Neural cell (in vitro differentiated cells): ENCODE measurements around the gene SURF4. TPM values are rescaled to one million over a fixed set of nuclear protein-coding genes. Genes with fewer than 3 reads are reported as not detected.

ENCODE experiments used
- H2AFZ ChIP-seq: fragments of 200-600, 300-800 bp; sonication (generic), shearing (Covaris generic); 2 replicates; pipeline ENCODE4 v1.6.0; 2014; ENCODE audit warnings: low read depth, mild to moderate bottlenecking, antibody characterized with exemption, low read length, moderate library complexity
- H3F3A ChIP-seq: fragments of 200-600 bp; shearing (Covaris generic); 2 replicates; pipeline ENCODE4 v1.6.1; 2016; ENCODE audit warnings: mild to moderate bottlenecking, moderate library complexity, mixed read lengths, antibody characterized with exemption, low read length; ENCODE audit not compliant: insufficient read depth, poor library complexity, severe bottlenecking
- H3K27ac ChIP-seq: fragments of 200-600, 300-800 bp; sonication (generic), shearing (Covaris generic); 2 replicates; pipeline ENCODE4 v1.5.1; 2014; ENCODE audit warnings: mild to moderate bottlenecking, low read length, moderate library complexity
- H3K27me3 ChIP-seq: fragments of 300-800, 200-600 bp; sonication (generic), shearing (Covaris generic); 2 replicates; pipeline ENCODE4 v1.6.0; 2014; ENCODE audit warnings: mild to moderate bottlenecking, low read depth, low read length, moderate library complexity; ENCODE audit not compliant: insufficient read depth
- H3K36me3 ChIP-seq: fragments of 300-800, 200-600 bp; sonication (generic), shearing (Covaris generic); 2 replicates; pipeline ENCODE4 v1.5.1; 2014; ENCODE audit warnings: mild to moderate bottlenecking, antibody characterized with exemption, low read length, moderate library complexity; ENCODE audit not compliant: insufficient read depth
- H3K4me2 ChIP-seq: fragments of 300-800, 200-600 bp; sonication (generic), shearing (Covaris generic); 2 replicates; pipeline ENCODE4 v1.6.0; 2014; ENCODE audit warnings: mild to moderate bottlenecking, low read length
- H3K4me3 ChIP-seq: fragments of 300-800, 200-600 bp; sonication (generic), shearing (Covaris generic); 2 replicates; pipeline ENCODE4 v1.5.1; 2014; ENCODE audit warnings: mild to moderate bottlenecking, low read length, moderate library complexity
- H3K79me2 ChIP-seq: fragments of 200-600 bp; shearing (Covaris generic); replicated peaks from 2 replicates; pipeline ENCODE4 v1.6.0; 2014; ENCODE audit warnings: mild to moderate bottlenecking, low read length, moderate library complexity; ENCODE audit not compliant: insufficient read depth
- H3K9ac ChIP-seq: fragments of 300-800, 200-600 bp; sonication (generic), shearing (Covaris generic); 2 replicates; pipeline ENCODE4 v1.6.1; 2016; ENCODE audit warnings: mild to moderate bottlenecking, low read length, mixed read lengths
- H3K9me2 ChIP-seq: fragments of 200-600 bp; shearing (Covaris generic); 2 replicates; pipeline ENCODE4 v1.6.1; 2016; ENCODE audit warnings: mild to moderate bottlenecking, low read length, mixed read lengths; ENCODE audit not compliant: insufficient read depth
- H3K9me3 ChIP-seq: fragments of 200-600, 300-800 bp; sonication (generic), shearing (Covaris generic); 2 replicates; pipeline ENCODE4 v1.6.1; 2016; ENCODE audit warnings: mild to moderate bottlenecking, mixed run types, low read length, moderate library complexity, mixed read lengths
- H4K20me1 ChIP-seq: fragments of 200-600 bp; shearing (Covaris generic); 2 replicates; pipeline ENCODE4 v1.6.1; 2016; ENCODE audit warnings: mild to moderate bottlenecking, mixed run types; ENCODE audit not compliant: insufficient read depth
- EP300 ChIP-seq: fragments of 450-650 bp; conservative IDR thresholded peaks from 2 replicates; pipeline ENCODE4 v1.6.1; 2014; ENCODE audit warnings: antibody characterized with exemption, mild to moderate bottlenecking, moderate library complexity; ENCODE audit not compliant: poor library complexity, severe bottlenecking
- EZH2 ChIP-seq: fragments of 200-600, 300-800 bp; shearing (Covaris generic), sonication (generic); IDR thresholded peaks from 2 replicates; pipeline ENCODE4 v1.6.1; 2014; ENCODE audit warnings: antibody characterized with exemption, low read length, borderline replicate concordance, mild to moderate bottlenecking; ENCODE audit not compliant: insufficient read depth, poor library complexity, severe bottlenecking
- MXI1 ChIP-seq: fragments of 450-650 bp; conservative IDR thresholded peaks from 2 replicates; pipeline ENCODE4 v1.6.1; 2014; ENCODE audit warnings: antibody characterized with exemption, mild to moderate bottlenecking; ENCODE audit not compliant: poor library complexity, severe bottlenecking
- POLR2AphosphoS5 ChIP-seq: IDR thresholded peaks from 2 replicates; pipeline ENCODE4 v1.6.1; 2012
- RAD21 ChIP-seq: fragments of 450-650 bp; conservative IDR thresholded peaks from 2 replicates; pipeline ENCODE4 v1.6.1; 2014; ENCODE audit warnings: antibody characterized with exemption, mild to moderate bottlenecking, moderate library complexity
- SMC3 ChIP-seq: fragments of 450-650 bp; conservative IDR thresholded peaks from 2 replicates; pipeline ENCODE4 v1.6.1; 2014; ENCODE audit warnings: antibody characterized with exemption, mild to moderate bottlenecking, moderate library complexity; ENCODE audit not compliant: poor library complexity
- TAF1 ChIP-seq: IDR thresholded peaks from 2 replicates; pipeline ENCODE4 v1.6.1; 2012; ENCODE audit warnings: low read depth
- polyA plus RNA-seq: library from polyadenylated mRNA; depleted of rRNA; stranded (reverse); fragments of >200 nt; gene quantifications from 2 replicates; pipeline ENCODE4 v1.2.3, GENCODE V29; 2014
- TF ChIP-seq, protein P1 (sequence below): IDR thresholded peaks from 2 replicates; pipeline ENCODE4 v1.6.1; 2012; ENCODE audit warnings: borderline replicate concordance

The SURF4 gene
- polyA plus RNA-seq, 1 donor from 2014 or later, result 78.3 TPM

GRCh38 chr9:133389025-133389557 is 13.2 kb upstream of the SURF4 start:
- Histone ChIP-seq H2AFZ (no peak overlapping the region), H3K4me2 (no peak overlapping the region), H3K79me2 (no peaks in the 10 kb centered on the region), H3K9ac (no peak overlapping the region), H3K27me3 (no peaks in the 10 kb centered on the region), H3K36me3 (no peaks in the 10 kb centered on the region), H3K4me3 (no peak overlapping the region), H3K27ac (no peak overlapping the region), H3K9me3 (no peaks in the 10 kb centered on the region), H3F3A (no peaks in the 10 kb centered on the region), H4K20me1 (no peaks in the 10 kb centered on the region), H3K9me2 (no peaks in the 10 kb centered on the region)
- TF ChIP-seq TAF1 (no peak), POLR2AphosphoS5 (no peak), RAD21 (no peak), MXI1 (no peak), EP300 (no peak), EZH2 (no peak)
- TF ChIP-seq, protein P1, sequence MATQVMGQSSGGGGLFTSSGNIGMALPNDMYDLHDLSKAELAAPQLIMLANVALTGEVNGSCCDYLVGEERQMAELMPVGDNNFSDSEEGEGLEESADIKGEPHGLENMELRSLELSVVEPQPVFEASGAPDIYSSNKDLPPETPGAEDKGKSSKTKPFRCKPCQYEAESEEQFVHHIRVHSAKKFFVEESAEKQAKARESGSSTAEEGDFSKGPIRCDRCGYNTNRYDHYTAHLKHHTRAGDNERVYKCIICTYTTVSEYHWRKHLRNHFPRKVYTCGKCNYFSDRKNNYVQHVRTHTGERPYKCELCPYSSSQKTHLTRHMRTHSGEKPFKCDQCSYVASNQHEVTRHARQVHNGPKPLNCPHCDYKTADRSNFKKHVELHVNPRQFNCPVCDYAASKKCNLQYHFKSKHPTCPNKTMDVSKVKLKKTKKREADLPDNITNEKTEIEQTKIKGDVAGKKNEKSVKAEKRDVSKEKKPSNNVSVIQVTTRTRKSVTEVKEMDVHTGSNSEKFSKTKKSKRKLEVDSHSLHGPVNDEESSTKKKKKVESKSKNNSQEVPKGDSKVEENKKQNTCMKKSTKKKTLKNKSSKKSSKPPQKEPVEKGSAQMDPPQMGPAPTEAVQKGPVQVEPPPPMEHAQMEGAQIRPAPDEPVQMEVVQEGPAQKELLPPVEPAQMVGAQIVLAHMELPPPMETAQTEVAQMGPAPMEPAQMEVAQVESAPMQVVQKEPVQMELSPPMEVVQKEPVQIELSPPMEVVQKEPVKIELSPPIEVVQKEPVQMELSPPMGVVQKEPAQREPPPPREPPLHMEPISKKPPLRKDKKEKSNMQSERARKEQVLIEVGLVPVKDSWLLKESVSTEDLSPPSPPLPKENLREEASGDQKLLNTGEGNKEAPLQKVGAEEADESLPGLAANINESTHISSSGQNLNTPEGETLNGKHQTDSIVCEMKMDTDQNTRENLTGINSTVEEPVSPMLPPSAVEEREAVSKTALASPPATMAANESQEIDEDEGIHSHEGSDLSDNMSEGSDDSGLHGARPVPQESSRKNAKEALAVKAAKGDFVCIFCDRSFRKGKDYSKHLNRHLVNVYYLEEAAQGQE, result no peak

GRCh38 chr9:133387680-133388079 is 11.8 kb upstream of the SURF4 start:
- no peaks in the 10 kb centered on the region for H3F3A ChIP-seq
- H3K36me3 ChIP-seq, result no peaks in the 10 kb centered on the region
- no peak overlapping the region for H3K4me2 ChIP-seq
- H3K9ac ChIP-seq, result no peak overlapping the region
- H3K27ac ChIP-seq, result no peak overlapping the region
- no peak for TF ChIP-seq TAF1
- no peaks in the 10 kb centered on the region for H4K20me1 ChIP-seq
- H3K9me3 ChIP-seq, result no peaks in the 10 kb centered on the region
- no peak overlapping the region for H2AFZ ChIP-seq
- no peak overlapping the region for H3K4me3 ChIP-seq
- no peaks in the 10 kb centered on the region for H3K27me3 ChIP-seq
- no peaks in the 10 kb centered on the region for H3K9me2 ChIP-seq
- no peaks in the 10 kb centered on the region for H3K79me2 ChIP-seq

DNA sequence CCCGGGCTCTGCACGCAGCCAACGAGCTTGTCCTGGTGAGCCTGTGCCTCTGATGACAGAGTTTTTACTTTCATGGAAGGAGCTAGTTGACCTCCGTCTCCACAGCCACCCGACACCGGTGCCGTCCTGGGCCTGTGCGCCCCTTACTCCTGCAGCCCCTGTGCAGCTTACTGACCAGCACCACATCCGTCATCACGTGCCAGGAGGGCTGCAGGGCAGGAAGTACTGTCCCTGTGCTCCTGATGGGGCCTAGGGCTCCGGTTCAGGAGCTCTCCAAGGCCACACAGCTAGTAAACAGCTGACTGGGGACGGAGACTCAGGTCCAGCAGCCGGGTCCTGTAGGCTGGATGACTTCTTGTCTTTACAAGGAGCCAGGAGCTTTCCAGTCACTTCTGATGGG is 10.5 kb upstream of the SURF4 start:
- Histone ChIP-seq H3K36me3 (no peaks in the 10 kb centered on the region), H3K4me3 (no peak overlapping the region), H2AFZ (no peak overlapping the region), H3K27ac (no peak overlapping the region), H3F3A (no peaks in the 10 kb centered on the region), H3K27me3 (no peaks in the 10 kb centered on the region), H3K9ac (no peak overlapping the region), H3K79me2 (no peaks in the 10 kb centered on the region), H4K20me1 (no peaks in the 10 kb centered on the region), H3K4me2 (no peak overlapping the region), H3K9me2 (no peaks in the 10 kb centered on the region), H3K9me3 (no peaks in the 10 kb centered on the region)
- TF ChIP-seq TAF1 (no peak), EZH2 (no peak), MXI1 (no peak), SMC3 (no peak)
- TF ChIP-seq, protein P1, result no peak
